VCaP (cell line): ENCODE measurements around the gene GNRH2.
"Not testable (repeated sequence)": the region's sequence is repeated elsewhere in the genome, so short reads cannot be mapped to it uniquely, and the experiment has no call there.

Source experiments
- H3K27ac ChIP-seq: fragments of 450-650 bp; 2 replicates; pipeline ENCODE4 v1.5.1; 2017
- TF ChIP-seq, protein P1 (sequence below): fragments of 450-650 bp; conservative IDR thresholded peaks from 2 replicates; pipeline ENCODE4 v1.5.1; 2017; ENCODE audit warnings: mild to moderate bottlenecking, moderate library complexity

The GNRH2 gene

DNA sequence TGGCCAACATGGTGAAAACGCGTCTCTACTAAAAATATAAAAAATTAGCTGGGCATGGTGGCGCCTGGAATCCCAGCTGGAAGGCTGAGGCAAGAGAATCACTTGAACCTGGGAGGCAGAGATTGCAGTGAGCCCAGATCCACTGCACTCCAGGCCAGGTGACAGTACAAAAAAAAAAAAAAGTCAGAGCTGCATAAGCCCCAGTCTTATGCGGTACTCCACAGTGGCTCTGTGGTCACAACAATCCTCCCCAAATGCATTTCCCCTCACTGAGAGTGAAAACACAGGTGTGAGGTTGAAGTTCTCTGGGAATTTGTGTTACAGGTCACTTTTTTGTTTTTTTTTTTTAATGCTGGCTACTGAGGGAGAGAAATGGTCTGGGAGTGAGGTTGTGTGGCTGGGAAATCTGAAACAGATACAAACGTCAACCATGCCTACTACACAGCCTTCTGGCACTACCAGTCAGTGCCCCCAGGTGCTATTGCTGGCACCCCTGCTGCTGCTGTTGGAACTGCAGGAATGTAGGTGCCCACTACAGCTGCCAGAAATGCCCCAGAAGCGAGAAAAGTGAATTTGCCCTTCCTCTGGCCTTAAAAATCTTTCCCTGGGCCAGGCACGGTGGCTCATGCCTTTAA lies 8.1 kb downstream of the GNRH2 start:
- TF ChIP-seq, protein P1, sequence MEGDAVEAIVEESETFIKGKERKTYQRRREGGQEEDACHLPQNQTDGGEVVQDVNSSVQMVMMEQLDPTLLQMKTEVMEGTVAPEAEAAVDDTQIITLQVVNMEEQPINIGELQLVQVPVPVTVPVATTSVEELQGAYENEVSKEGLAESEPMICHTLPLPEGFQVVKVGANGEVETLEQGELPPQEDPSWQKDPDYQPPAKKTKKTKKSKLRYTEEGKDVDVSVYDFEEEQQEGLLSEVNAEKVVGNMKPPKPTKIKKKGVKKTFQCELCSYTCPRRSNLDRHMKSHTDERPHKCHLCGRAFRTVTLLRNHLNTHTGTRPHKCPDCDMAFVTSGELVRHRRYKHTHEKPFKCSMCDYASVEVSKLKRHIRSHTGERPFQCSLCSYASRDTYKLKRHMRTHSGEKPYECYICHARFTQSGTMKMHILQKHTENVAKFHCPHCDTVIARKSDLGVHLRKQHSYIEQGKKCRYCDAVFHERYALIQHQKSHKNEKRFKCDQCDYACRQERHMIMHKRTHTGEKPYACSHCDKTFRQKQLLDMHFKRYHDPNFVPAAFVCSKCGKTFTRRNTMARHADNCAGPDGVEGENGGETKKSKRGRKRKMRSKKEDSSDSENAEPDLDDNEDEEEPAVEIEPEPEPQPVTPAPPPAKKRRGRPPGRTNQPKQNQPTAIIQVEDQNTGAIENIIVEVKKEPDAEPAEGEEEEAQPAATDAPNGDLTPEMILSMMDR = no peak
- no peak overlapping the region for H3K27ac ChIP-seq

DNA sequence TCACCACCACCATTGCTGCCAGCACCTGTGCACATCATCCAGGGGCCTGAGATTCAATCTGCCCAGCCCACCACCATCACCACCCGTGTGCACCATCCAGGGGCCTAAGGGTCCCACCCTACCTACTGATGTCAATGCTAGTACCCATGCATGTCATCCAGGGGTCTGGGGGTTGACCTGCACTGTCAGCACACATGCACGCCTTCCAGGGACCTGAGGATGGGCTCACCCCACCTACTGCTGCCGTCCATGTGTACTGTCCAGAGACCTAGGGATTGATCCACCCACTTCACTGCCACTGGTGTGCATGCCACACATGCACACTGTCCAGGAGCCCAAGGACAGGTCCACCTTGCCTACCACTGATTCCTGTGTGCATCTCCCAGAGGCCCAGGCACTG lies 16.1 kb downstream of the GNRH2 start:
- no peak overlapping the region for H3K27ac ChIP-seq
- TF ChIP-seq, protein P1 = no peak

DNA sequence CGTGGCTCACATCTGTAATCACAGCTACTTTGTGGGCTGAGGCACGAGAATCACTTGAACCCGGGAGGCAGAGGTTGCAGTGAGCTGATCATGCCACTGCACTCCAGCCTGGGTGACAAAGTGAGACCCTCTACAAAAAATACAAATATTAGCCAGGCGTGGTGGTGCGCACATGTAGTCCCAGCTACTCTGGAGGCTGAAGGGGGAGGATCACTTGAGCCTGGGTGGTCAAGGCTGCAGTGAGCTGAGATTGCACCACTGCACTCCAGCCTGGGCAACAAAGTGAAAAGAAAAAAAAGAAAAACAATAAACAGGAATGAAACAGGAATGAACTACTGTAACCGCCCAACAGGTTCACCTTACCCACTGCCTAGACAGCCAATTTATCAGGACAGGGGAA lies 20.7 kb downstream of the GNRH2 start:
- H3K27ac ChIP-seq = not testable (repeated sequence)

DNA sequence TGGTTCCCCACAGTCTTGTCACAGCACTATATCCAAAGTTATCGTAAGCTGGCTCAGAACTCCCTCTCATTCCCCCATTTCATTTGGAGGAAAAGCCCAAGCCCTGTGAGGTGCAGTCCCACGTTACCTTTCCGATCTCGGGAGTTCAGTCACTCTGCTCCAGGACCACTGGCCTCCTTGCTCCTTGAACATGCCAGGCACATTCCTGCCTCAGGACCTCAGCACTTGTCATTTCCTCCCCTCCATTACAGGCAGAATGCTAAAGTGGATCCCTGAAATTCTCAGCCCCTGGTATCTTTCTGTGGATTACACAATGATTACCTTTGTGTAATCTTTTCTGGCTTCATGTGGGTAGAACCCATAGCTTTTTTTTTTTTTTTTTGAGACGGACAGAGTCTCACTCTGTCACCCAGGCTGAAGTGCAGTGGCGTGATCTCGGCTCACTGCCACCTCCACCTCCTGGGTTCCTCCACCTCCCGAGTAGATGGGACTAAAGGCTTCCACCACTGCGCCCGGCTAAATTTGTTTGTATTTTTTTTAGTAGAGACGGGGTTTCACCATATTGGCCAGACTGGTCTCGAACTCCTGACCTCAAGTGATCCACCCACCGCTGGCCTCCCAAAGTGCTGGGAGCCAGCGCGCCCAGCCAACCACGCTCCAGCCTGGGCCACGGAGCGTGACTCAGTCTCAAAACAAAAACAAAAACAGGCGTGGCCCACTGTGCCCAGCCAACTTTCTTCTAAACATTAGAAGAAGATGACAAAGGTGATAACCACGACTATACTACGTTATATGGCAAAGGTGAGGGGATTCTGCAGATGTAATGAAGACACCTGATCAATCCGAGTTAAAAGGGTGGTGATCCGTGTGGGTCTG lies 24.0 kb downstream of the GNRH2 start:
- no peak overlapping the region for H3K27ac ChIP-seq
- TF ChIP-seq, protein P1 = no peak

DNA sequence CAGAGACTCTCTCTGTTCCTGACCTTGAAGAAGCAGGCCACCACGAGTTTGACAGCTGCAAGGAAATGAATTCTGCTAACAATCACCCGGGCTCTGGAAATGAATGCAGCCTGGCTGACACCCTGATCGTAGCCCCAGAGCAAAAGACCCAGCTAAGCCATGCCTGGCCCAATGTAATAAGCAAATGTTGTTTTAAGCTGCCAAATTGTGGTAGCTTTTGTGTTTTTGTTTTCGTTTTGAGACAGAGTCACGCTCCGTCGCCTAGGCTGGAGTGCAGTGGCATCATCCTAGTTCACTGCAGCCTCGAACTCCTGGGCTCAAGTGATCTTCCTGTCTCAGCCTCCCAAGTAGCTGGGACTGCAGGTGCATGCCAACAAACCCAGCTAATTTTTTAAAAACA lies 24.7 kb downstream of the GNRH2 start:
- H3K27ac ChIP-seq = no peak overlapping the region
- TF ChIP-seq, protein P1 = no peak

DNA sequence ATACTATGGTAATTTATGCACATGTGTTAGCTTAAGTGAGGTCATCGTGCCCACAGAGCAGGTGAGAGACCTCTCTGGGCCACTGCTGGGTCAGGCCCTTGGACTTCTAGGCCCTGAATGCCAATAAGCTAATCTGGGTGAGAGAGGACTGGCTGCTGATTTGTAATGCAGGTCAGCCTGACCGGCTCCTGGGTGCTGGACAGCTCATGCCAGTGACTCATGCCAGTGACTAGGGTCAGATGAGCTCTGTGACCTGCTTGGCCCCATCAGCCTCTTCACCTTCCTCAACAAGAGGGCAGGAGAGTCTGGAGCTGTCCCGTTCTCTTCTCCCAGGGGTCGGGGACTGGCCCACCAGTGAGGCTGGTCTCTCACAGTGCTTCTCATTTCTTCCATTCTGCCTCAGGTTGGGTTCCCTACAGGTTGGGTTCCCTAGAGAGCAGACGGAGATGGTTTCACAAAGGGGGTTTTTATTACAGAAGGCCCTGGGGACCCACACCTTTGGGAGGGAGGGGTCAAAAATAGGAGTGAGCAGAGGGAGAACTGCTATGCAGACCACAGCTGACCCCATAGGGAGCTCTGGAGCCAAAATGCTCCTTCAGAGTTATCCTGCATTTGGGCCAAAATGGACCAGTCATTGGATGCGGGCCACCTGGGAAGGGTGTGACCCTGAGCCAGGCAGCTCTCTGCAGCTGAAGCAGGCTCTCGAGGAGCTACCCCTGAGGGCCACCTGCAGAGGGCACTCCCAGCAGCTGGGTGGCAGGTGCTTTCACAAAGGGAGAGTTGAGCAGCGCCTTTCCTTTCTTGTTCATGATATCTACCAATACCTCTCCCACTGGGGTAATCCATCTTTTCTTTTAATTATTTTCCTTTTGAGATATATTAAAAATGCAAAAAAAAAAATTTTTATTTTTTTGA lies 25.8 kb downstream of the GNRH2 start:
- no peak overlapping the region for H3K27ac ChIP-seq
- TF ChIP-seq, protein P1 = peak; percentile 39; the same call in 1 of the 2 replicates

DNA sequence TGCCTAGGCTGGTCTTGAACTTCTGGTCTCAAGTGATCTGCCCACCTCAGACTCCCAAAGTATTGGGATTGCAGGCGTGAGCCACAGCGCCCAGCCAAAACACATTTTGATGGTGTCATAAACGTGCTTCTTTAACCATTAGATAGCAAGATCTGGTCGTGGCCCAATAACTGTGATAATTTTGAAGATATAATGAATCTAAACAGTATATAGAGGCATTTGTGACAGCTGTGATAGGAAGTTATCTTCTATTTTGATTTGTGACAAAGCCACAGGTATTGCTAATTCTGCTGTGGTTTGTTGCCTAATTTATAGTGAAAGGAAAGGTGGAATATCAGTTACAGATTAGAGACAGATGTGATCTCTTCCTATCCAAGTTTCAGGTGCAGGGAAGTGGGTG lies 27.3 kb downstream of the GNRH2 start:
- TF ChIP-seq, protein P1 = no peak
- no peak overlapping the region for H3K27ac ChIP-seq
